GM13977 (cell line): ENCODE data around the gene NPHS2.

Source experiments
- DNase-seq: peaks from one replicate; pipeline ENCODE4 v3.0.0; 2012; ENCODE audit warnings: low spot score
- in situ Hi-C: fragments of 300-500 bp; cut with MboI; formaldehyde crosslinking; loops from one replicate; pipeline ENCODE4 v1.12.0; 2022; ENCODE audit warnings: low sequenced_read_pairs, low pct_unique_long_range_greater_than_20kb, mixed read lengths, inconsistent platforms; ENCODE audit not compliant: unreplicated experiment
- TF ChIP-seq, protein P1 (sequence below): IDR thresholded peaks from 2 replicates; pipeline ENCODE4 v1.5.1; 2012; ENCODE audit warnings: mild to moderate bottlenecking, control low read depth; ENCODE audit not compliant: insufficient read depth; ENCODE audit errors: extremely low read depth, missing control alignments

Gene NPHS2

DNA sequence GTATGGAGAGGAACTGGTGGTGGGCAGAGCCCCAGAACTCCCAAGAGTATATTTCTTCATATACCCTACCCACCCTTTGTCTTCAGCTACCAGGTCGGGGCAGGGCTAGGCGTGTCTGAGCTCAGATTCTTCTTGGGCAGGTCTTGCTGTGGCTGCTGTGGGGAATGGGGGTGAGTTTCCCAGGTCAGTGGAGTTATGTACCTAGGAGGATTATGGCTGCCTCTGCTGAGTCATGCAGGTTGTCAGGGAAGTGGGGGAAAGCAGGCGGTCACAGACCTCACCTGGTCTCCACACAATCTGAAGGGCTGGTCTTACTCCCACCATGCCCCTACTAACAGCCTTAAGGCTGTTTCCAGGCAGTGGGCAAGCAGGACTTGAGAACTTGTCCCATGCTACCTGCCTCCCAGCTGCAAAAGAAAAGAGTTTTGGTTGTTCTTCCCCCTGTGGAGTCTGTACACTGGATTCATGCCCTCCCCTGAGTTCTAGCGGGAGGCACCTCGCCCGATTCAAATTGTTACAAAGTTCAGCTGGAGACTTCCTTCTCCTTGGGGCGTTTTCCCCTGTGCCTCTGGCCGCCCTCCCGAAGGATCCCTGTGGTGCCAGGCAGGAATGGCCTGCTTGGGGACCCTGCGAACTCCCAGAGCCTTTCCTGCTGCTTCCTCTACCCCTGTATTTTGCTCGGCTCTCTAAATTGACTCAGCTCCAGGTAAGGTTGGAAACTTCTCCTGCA is 58.6 kb downstream of the NPHS2 start:
- TF ChIP-seq, protein P1, sequence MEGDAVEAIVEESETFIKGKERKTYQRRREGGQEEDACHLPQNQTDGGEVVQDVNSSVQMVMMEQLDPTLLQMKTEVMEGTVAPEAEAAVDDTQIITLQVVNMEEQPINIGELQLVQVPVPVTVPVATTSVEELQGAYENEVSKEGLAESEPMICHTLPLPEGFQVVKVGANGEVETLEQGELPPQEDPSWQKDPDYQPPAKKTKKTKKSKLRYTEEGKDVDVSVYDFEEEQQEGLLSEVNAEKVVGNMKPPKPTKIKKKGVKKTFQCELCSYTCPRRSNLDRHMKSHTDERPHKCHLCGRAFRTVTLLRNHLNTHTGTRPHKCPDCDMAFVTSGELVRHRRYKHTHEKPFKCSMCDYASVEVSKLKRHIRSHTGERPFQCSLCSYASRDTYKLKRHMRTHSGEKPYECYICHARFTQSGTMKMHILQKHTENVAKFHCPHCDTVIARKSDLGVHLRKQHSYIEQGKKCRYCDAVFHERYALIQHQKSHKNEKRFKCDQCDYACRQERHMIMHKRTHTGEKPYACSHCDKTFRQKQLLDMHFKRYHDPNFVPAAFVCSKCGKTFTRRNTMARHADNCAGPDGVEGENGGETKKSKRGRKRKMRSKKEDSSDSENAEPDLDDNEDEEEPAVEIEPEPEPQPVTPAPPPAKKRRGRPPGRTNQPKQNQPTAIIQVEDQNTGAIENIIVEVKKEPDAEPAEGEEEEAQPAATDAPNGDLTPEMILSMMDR: no peak
- in situ Hi-C loops: no loop called here

DNA sequence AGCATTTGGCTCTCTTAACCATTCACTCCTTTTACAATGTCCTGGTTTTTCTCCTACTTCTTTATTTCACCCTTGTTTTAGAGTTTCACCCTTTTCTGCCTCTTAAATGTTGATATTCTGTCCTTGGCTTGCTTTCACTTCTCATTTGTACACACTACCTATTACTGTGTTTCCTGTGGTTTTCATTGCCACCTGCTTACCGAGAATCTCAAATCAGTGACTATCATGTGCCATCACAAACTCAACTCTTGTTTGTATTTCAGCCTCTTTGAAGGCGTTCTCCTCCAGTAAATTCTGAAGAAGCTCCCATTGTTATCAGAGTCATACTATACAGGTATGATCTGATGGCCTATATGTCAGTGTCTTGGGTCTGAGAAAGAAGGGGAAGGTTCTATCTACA is 65.7 kb downstream of the NPHS2 start:
- TF ChIP-seq, protein P1: no peak
- DNase-seq: peak; percentile 7

More for the DNA sequence above, 58.6 kb downstream of the NPHS2 start:
- DNase-seq: no peak

DNA sequence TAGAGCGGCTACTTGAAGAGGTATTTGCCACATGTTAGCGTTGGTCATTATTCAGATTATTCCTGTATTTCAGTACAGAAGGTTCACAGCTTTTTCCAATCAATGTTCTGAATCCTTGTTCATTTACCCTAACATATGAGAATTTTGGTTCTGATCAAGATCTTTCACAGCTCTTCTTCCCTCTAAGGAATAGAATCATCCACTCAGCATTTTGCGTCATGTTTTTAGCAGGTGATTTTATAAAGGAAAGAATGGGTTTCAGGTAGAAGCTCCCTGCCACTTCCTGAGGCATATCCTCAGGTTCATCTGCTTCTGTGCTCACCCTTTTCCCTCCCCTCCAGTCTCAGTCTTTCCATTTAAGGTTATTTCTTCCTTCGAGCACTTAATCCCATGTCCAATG is 66.4 kb downstream of the NPHS2 start:
- TF ChIP-seq, protein P1: no peak
- in situ Hi-C loops: no loop called here
- no peak for DNase-seq

More for the DNA sequence above, 65.7 kb downstream of the NPHS2 start:
- in situ Hi-C loops: no loop called here

DNA sequence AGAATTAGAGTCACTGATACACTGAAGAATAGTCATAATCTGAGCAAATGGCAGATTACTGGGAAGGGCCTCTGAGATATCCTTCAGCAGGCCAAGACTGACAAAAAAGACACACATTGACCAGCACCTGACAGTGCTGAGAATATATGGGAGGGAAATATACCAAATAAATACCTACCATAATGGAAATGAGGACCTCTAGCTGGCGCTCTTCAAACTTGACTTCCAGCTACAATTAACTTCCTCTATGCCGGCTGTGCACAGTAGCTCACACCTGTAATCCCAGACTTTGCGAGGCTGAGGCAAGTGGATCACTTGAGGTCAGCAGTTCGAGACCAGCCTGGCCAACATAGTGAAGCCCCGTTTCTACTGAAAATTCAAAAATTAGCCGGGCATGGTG is 69.5 kb downstream of the NPHS2 start:
- no peak for DNase-seq
- TF ChIP-seq, protein P1: no peak
- in situ Hi-C loops: no loop called here
